ENCODE results near the gene HYCC1.

HYCC1 gene

DNA sequence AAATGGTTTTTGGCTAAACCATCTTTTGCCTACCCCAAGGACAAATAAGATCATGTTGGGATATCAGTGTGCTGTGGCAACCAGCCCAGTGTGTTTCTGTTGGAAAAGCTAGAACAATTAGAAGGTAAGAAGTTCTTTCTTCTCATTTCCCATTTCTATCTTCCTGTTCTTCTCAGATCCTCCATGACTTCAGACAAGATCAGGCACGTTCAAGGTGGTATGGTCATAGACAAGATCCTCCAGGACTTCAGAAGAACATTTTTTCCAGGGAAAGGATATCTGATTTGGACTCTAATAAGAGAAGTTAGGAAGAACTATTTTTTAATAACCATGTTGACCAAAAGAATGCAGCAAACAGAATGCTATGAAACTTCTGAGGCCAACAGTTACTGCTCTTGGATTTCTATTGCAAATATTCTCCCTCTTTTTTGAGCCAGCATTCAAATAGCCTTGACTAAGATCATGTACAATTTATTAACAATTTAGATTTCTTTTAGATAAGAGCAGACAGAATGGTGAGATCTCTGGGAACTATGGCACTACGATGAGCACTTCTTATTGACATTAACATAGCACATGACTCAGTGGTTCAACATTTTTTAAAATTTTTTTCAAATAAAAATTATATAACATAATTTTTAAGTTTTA is 15.9 kb downstream of the HYCC1 start:
- H3K9me3 ChIP-seq (ENCODE audit: control insufficient read depth, insufficient read depth, low read length), result no peaks in the 10 kb centered on the region
- peaks cover 26% of the 10 kb centered on the region for H3K4me1 ChIP-seq (ENCODE audit: control insufficient read depth, insufficient read depth, low read length)
- no peaks in the 10 kb centered on the region for H3K36me3 ChIP-seq (ENCODE audit: control insufficient read depth, insufficient read depth, low read length)
- H3K9ac ChIP-seq (ENCODE audit: low read depth, low read length), result no peak overlapping the region
- H3K27me3 ChIP-seq (ENCODE audit: control insufficient read depth, insufficient read depth, low read length), result no peaks in the 10 kb centered on the region
- H3K4me3 ChIP-seq (ENCODE audit: low read depth, low read length), result no peak overlapping the region

DNA sequence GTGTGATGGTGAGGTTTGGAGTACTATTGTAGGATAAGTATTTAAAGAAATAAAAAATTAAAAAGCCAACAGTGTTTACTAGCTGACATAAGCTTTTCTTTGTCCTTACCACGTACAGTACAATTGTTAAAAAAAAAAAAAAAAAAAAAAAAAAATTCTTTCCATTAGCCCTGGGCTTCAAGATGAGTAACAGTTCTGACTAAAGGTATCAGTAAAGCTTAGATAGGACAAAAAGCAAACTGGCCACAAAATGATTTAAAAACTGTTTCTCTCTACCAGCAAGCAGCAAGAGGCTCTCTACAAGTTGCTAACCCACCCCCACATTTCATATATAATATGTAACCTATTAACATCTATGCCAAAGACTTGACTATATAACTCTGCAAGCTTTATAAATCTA is 17.5 kb downstream of the HYCC1 start:
- Histone ChIP-seq H3K9me3 (ENCODE audit: control insufficient read depth, insufficient read depth, low read length) (no peaks in the 10 kb centered on the region), H3K4me3 (ENCODE audit: low read depth, low read length) (no peak overlapping the region), H3K27me3 (ENCODE audit: control insufficient read depth, insufficient read depth, low read length) (no peaks in the 10 kb centered on the region), H3K4me1 (ENCODE audit: control insufficient read depth, insufficient read depth, low read length) (peaks cover 20% of the 10 kb centered on the region), H3K36me3 (ENCODE audit: control insufficient read depth, insufficient read depth, low read length) (no peaks in the 10 kb centered on the region), H3K9ac (ENCODE audit: low read depth, low read length) (no peak overlapping the region)

DNA sequence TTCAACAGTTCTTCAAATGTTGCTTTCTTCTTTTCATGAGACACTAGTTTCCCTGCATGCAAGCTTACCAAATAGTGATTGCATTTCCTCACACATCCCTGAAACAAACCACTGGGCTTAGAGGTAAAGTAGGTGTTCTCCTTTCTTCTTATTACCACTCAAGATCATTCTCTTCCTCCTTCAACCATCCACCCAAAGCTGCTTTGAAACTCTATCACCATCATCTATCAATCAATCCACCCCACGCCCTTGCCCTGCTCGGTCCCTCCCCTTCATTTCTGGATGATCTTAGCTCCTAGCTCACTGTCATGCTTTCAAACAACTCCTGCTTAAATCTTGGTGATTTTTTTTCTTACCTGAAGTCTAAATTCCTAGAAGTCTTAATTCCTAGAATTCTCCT is 18.9 kb downstream of the HYCC1 start:
- H3K27me3 ChIP-seq (ENCODE audit: control insufficient read depth, insufficient read depth, low read length), result no peaks in the 10 kb centered on the region
- no peaks in the 10 kb centered on the region for H3K9me3 ChIP-seq (ENCODE audit: control insufficient read depth, insufficient read depth, low read length)
- no peak overlapping the region for H3K9ac ChIP-seq (ENCODE audit: low read depth, low read length)
- no peaks in the 10 kb centered on the region for H3K36me3 ChIP-seq (ENCODE audit: control insufficient read depth, insufficient read depth, low read length)
- peaks cover 17% of the 10 kb centered on the region for H3K4me1 ChIP-seq (ENCODE audit: control insufficient read depth, insufficient read depth, low read length)
- H3K4me3 ChIP-seq (ENCODE audit: low read depth, low read length), result no peak overlapping the region

DNA sequence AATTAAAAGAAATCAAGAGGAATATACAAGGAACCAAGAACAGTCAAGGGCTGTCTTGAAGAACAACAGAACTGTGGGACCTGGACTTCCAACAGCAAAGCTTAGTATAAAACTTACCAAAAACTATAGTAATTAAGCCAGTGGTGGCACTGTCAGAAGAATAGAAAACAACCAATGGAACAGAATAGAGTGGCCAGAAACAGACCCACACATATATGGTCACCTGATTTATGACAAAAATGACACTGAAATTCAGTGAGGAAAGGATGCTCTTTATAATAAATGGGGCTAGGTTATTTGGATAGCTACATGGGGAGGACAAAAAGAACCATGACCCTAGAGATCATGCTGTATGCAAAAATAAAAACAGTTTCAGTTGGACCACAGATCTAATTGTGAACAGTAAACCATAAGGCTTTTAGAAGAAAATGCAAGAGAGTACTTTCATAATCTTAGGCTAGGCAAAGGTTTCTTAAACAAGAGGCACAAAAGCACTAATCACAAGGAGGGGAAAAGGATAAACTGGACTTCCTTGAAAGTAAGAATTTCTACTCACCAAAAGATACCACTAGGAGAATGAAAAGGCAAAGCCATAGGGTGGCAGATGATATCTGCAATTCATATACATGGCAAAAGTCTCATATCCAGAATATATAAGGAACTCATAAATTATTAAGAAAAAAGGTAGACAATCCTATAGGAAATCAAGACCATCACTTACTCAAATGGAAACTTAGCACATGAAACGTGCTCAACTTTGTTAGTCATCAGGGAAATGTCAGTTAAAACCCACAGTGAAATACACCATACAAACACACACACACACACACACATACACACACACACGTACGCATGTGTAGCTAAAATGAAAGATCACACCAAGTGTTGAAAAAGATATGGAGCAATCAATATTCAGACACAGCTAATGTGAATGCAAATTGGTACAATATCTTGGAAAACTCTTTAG is 20.8 kb downstream of the HYCC1 start:
- no peaks in the 10 kb centered on the region for H3K9me3 ChIP-seq (ENCODE audit: control insufficient read depth, insufficient read depth, low read length)
- H3K4me1 ChIP-seq (ENCODE audit: control insufficient read depth, insufficient read depth, low read length), result peaks cover 18% of the 10 kb centered on the region
- no peaks in the 10 kb centered on the region for H3K36me3 ChIP-seq (ENCODE audit: control insufficient read depth, insufficient read depth, low read length)
- H3K27me3 ChIP-seq (ENCODE audit: control insufficient read depth, insufficient read depth, low read length), result no peaks in the 10 kb centered on the region
- no peak overlapping the region for H3K4me3 ChIP-seq (ENCODE audit: low read depth, low read length)
- H3K9ac ChIP-seq (ENCODE audit: low read depth, low read length), result no peak overlapping the region

DNA sequence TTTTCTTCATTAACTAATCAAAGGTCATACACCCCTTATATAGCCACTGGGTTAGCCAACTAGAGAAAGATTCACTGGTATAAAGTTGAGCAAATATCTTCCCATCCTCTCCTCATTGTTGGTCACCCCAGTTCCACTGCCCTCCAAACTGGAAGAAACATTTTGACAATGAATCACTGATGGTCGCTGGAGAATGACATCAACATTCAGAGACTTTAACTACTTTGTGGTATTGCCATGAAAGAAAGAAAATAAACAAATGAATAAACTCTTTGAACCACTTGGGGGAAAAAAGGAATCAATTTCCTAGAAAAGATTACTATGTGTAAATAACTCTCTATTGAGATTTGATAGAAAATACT is 23.4 kb downstream of the HYCC1 start:
- Histone ChIP-seq H3K9me3 (ENCODE audit: control insufficient read depth, insufficient read depth, low read length) (no peaks in the 10 kb centered on the region), H3K27me3 (ENCODE audit: control insufficient read depth, insufficient read depth, low read length) (no peaks in the 10 kb centered on the region), H3K4me3 (ENCODE audit: low read depth, low read length) (no peak overlapping the region), H3K4me1 (ENCODE audit: control insufficient read depth, insufficient read depth, low read length) (peaks cover 21% of the 10 kb centered on the region), H3K36me3 (ENCODE audit: control insufficient read depth, insufficient read depth, low read length) (no peaks in the 10 kb centered on the region), H3K9ac (ENCODE audit: low read depth, low read length) (no peak overlapping the region)

DNA sequence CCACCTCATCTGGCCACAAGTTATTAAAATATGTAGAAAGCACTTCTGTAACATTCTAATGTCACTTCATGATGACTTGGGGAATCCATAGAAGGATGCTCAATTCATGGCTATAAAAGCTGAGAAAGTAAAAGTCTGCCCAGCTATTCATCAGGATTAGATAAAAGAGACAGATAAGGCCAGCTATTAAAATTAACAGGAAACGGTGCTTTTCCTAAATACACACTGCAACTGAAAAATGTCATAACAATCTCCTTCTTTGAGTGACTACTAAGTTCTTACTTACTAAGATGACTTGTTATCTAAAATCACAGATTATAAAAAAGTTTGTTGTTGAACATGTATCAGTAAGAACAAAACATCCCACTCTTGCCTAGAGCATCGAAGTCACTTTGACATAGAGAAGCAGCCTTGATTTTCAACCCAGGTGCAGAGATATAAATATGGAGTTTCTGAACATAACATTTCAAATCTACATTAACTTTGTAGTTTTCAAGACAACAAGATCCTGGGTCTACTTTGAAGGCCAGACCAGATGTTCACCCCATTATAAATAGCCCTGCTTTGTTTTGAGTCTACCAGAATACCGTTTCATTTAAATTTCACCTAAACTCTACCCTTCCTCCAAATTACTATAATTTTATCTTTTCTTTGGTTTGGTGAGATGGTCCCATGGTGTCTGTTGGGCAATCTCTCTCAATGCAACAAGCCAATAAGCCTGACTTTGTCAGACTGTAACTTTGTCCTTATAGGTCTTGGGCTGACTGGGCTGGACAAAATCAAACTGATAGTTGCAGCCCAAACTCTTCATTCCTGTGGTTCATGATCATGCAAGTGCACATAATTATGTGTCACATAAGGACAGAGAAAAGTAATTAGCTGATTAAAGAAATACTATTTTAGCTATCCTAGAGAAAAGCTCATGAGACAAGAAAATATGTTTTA is 24.0 kb downstream of the HYCC1 start:
- Histone ChIP-seq H3K4me1 (ENCODE audit: control insufficient read depth, insufficient read depth, low read length) (peaks cover 21% of the 10 kb centered on the region), H3K4me3 (ENCODE audit: low read depth, low read length) (no peak overlapping the region), H3K27me3 (ENCODE audit: control insufficient read depth, insufficient read depth, low read length) (no peaks in the 10 kb centered on the region), H3K36me3 (ENCODE audit: control insufficient read depth, insufficient read depth, low read length) (no peaks in the 10 kb centered on the region), H3K9me3 (ENCODE audit: control insufficient read depth, insufficient read depth, low read length) (no peaks in the 10 kb centered on the region), H3K9ac (ENCODE audit: low read depth, low read length) (no peak overlapping the region)

DNA sequence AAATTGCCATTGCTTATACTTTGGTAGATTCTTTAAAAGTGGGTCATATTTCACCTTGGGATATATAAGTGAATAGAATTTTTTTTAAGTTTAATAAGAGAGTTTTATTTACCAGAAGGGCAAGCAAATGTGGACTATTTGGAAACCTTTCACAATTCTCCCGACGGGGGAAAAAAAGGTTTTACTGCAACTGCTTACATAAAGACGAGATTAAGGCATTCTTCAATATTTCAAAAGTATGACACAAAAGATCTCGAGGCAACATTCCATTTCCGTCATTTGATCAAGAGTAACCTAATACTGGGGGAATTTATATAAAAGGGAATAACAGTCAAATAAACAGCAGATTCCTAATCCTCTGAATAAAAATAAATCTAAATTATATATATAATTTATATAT is 28.5 kb downstream of the HYCC1 start:
- no peaks in the 10 kb centered on the region for H3K27me3 ChIP-seq (ENCODE audit: control insufficient read depth, insufficient read depth, low read length)
- H3K4me1 ChIP-seq (ENCODE audit: control insufficient read depth, insufficient read depth, low read length), result peaks cover 21% of the 10 kb centered on the region
- H3K36me3 ChIP-seq (ENCODE audit: control insufficient read depth, insufficient read depth, low read length), result no peaks in the 10 kb centered on the region
- no peaks in the 10 kb centered on the region for H3K9me3 ChIP-seq (ENCODE audit: control insufficient read depth, insufficient read depth, low read length)
- no peak overlapping the region for H3K9ac ChIP-seq (ENCODE audit: low read depth, low read length)
- no peak overlapping the region for H3K4me3 ChIP-seq (ENCODE audit: low read depth, low read length)

DNA sequence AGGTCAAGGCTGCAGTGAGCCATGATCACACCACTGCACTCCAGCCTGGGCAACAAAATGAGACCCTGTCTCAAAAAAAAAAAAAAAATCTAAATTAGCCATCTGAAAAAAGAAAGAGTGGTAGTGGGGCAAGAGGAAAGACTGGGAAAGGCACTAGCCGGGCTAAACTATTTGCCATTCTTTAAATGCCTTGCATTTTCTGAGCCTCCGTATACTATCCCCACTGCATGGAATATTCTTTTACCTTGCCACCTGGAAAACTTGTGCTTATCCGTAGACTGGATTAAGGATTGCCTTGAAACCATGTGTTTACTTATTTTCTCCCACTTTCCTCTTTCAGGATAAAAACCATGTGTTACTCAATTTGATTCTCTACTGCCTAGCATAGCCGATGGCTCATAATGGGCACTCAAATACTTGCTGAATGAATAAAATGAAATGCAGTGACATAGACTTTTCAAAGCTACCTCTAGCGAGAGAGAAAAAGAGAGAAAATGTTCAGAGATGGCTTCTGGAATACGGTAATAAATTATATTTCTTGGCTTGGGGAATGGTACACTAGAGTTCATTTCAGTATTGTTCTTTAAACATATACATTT is 30.6 kb downstream of the HYCC1 start:
- no peaks in the 10 kb centered on the region for H3K9me3 ChIP-seq (ENCODE audit: control insufficient read depth, insufficient read depth, low read length)
- H3K4me1 ChIP-seq (ENCODE audit: control insufficient read depth, insufficient read depth, low read length), result peaks cover 7% of the 10 kb centered on the region
- H3K27me3 ChIP-seq (ENCODE audit: control insufficient read depth, insufficient read depth, low read length), result no peaks in the 10 kb centered on the region
- H3K9ac ChIP-seq (ENCODE audit: low read depth, low read length), result no peak overlapping the region
- H3K4me3 ChIP-seq (ENCODE audit: low read depth, low read length), result no peak overlapping the region
- H3K36me3 ChIP-seq (ENCODE audit: control insufficient read depth, insufficient read depth, low read length), result no peaks in the 10 kb centered on the region

DNA sequence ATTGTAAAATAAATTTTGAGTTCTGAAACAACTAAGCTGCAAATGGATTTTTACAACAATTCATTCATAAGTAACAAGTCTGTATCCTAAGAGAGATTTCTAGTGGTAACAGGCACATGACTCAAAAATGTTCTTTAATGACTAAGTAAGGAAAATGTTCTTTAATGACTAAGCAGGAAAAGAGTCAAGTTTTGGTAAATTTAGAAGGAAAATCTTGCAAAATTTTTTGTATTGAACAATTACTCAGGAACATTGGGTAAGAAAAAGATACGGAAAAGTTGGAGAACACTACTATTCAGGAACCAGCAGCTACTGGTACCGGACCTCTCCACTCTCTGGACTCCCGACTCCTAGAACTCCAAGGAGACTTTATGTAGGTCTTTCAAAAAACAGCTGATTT is 33.5 kb downstream of the HYCC1 start:
- Histone ChIP-seq H3K4me1 (ENCODE audit: control insufficient read depth, insufficient read depth, low read length) (peaks cover 3% of the 10 kb centered on the region), H3K36me3 (ENCODE audit: control insufficient read depth, insufficient read depth, low read length) (no peaks in the 10 kb centered on the region), H3K4me3 (ENCODE audit: low read depth, low read length) (no peak overlapping the region)

DNA sequence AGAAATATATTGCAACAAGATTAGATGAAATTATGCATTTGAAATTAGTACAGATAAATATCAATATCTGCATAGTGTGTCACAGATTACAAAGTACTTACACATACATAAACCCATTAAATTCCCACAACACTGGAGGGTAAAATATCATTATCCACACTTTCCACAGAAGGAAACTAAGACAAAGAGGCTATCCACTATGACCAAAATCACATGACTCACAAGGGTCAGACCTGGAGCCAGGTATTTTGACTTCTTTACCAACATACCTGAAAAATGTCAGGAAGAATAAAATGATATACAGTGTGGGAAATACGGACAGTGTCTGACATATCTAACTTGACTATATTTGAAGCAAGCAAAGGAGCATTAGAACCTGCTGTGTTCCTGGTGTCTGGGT is 34.1 kb downstream of the HYCC1 start:
- Histone ChIP-seq H3K4me1 (ENCODE audit: control insufficient read depth, insufficient read depth, low read length) (peaks cover 3% of the 10 kb centered on the region), H3K27me3 (ENCODE audit: control insufficient read depth, insufficient read depth, low read length) (no peaks in the 10 kb centered on the region), H3K36me3 (ENCODE audit: control insufficient read depth, insufficient read depth, low read length) (no peaks in the 10 kb centered on the region)

More for the DNA sequence above, 33.5 kb downstream of the HYCC1 start:
- H3K9me3 ChIP-seq (ENCODE audit: control insufficient read depth, insufficient read depth, low read length), result no peaks in the 10 kb centered on the region
- H3K27me3 ChIP-seq (ENCODE audit: control insufficient read depth, insufficient read depth, low read length), result no peaks in the 10 kb centered on the region
- no peak overlapping the region for H3K9ac ChIP-seq (ENCODE audit: low read depth, low read length)

DNA sequence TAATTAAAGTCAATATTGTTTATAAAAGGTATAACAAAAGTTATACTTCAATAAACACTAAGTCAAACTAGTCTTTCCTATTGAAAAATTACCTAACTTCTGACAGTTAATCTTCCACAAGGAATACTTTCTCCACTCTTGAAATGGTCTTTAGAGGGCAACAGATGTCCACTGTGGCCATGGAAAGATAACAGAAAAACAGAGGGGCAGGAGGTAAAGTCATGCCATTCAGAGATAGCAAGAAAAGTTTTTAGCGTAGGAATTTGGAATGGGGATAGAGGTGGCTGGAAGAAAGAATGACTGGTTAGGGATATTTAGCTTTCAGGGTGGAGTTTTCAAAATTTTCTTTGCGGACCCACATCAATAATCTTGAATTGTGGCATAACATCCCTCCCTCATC is 34.7 kb downstream of the HYCC1 start:
- Histone ChIP-seq H3K4me1 (ENCODE audit: control insufficient read depth, insufficient read depth, low read length) (peaks cover 3% of the 10 kb centered on the region), H3K4me3 (ENCODE audit: low read depth, low read length) (no peak overlapping the region), H3K9ac (ENCODE audit: low read depth, low read length) (no peak overlapping the region), H3K27me3 (ENCODE audit: control insufficient read depth, insufficient read depth, low read length) (no peaks in the 10 kb centered on the region), H3K9me3 (ENCODE audit: control insufficient read depth, insufficient read depth, low read length) (no peaks in the 10 kb centered on the region), H3K36me3 (ENCODE audit: control insufficient read depth, insufficient read depth, low read length) (no peaks in the 10 kb centered on the region)

More for the DNA sequence above, 34.1 kb downstream of the HYCC1 start:
- H3K9ac ChIP-seq (ENCODE audit: low read depth, low read length), result no peak overlapping the region
- no peak overlapping the region for H3K4me3 ChIP-seq (ENCODE audit: low read depth, low read length)
- no peaks in the 10 kb centered on the region for H3K9me3 ChIP-seq (ENCODE audit: control insufficient read depth, insufficient read depth, low read length)
